NCI-H69 (cell line): ENCODE data around the gene FSHB.
"Not testable (repeated sequence)": the region's sequence is repeated elsewhere in the genome, so short reads cannot be mapped to it uniquely, and the experiment has no call there.

Experiments used
- DNase-seq: peaks from one replicate; lab custom pipeline; 2025; lab: John Stamatoyannopoulos, UW

The FSHB gene

DNA sequence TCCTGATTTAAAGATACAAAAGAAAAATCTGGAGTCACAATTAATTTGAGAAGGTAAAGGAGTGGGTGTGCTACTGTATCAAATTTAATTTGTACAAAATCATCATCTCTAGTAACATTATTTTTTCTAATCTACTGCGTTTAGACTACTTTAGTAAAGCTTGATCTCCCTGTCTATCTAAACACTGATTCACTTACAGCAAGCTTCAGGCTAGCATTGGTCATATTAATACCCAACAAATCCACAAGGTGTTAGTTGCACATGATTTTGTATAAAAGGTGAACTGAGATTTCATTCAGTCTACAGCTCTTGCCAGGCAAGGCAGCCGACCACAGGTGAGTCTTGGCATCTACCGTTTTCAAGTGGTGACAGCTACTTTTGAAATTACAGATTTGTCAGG is at the start of gene FSHB:
TSS of gene FSHB (plus strand) at position 301 of the 400 bp plus-strand sequence. CDS start 889 bp downstream, outside the sequence.
- no peak for DNase-seq

DNA sequence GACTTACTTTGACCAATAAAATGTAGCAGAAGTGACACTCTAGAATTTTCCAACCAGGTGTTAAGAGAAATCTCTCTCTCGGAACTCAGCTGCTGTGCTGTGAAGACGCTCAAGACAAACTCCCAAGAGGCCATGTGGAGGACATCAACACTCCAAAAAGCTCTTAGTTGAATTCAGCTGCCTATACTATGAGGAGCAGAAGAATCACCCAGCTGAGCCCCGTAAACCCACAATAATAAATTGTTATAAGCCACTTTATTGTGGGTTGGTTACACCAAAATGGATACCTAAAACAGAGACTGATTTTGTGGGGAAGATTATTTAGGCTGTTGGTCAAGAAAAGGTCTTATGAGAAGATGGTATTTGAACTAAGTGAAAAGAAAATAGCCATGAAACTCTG is 44.1 kb upstream of the FSHB start:
- no peak for DNase-seq

- no peak for DNase-seq
These were observed 38.2 kb upstream of the FSHB start for GRCh38 chr11:30192620-30193019.

- peak; percentile 66 for DNase-seq
These were observed 34.2 kb upstream of the FSHB start for GRCh38 chr11:30196400-30197206.

DNA sequence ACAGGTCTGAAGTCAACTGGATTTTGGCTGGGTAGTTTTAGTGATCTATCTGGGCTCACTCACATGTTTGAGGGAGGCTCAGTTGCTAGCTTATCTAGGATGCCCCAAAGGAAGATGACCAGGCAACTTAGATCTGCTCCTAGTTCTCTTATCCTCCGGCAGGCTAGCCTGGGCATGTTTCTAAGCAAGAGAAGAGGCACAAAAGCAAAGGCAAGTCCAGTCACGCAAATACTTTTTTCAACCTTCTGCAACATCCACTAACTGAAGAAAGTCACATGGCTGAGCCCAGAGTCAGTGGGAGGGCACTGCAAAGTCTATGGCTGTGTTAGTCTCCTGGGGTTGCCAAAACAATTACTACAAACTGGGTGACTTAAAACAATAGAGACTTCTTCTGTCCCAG is 32.9 kb upstream of the FSHB start:
- DNase-seq, result peak; percentile 16

DNA sequence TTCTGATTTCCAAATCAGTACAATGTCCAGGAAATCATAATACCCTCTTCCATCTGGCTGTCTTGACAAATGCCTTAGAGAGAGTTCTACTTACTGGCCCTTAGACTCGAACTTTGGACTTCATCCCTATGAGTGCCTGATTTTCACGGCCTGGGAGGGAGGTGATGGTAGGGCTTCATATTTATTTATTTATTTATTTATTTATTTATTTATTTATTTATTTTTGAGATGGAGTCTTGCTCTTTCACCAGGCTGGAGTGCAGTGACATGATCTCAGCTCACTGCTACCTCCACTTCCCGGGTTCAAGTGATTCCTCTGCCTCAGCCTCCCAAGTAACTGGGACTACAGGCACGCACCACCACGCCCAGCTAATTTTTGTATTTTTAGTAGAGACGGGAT is 27.8 kb upstream of the FSHB start:
- DNase-seq, result not testable (repeated sequence)

GRCh38 chr11:30203850-30204249 is 27.0 kb upstream of the FSHB start:
- no peak for DNase-seq

GRCh38 chr11:30206249-30206996 is 24.4 kb upstream of the FSHB start:
- no peak for DNase-seq

- peak; percentile 13 for DNase-seq
These were observed 20.5 kb upstream of the FSHB start for GRCh38 chr11:30210357-30210756.

DNA sequence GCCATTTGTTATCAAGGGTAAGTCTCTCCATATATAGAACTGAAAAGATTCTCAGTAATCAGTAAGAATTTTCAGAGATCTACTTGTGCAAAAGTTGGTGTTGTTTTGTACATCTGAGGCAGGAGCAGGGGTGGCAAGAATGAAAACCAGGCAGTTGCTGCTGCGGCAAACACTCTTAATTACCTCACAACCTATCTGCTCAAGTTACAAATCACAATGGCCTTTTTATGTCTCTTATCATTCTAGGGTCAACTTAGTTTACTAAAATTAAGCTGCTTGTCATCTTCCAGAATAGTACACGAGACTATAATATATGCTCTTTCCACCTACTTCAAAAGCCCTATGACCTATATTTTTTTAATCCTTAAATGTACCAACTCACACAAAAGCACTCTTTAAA is 14.3 kb upstream of the FSHB start:
- DNase-seq, result peak; percentile 13

DNA sequence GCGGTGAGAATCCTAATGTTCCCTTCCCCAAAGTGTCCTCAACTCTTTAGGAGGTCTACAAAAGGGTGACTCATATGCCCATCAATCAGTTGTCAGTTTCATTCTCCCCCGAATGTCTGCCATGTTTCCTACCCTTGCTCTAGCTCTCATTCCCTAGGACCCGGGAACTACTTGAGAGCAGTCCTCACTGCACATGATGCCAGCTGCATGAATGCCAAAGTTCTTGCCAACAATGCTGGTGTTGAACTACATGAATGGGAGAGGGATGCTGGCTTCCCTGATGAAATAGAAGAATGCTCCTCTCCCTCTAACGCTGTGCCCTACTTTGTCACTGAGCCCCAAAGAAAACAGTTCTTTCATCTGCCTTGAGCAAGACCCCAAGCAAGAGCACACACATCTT is 12.5 kb upstream of the FSHB start:
- DNase-seq, result no peak

GRCh38 chr11:30225642-30226041 is 5.2 kb upstream of the FSHB start:
- DNase-seq, result no peak

- no peak for DNase-seq
These were observed 2.4 kb upstream of the FSHB start for GRCh38 chr11:30228323-30228884.

GRCh38 chr11:30239025-30239424 is 8.2 kb downstream of the FSHB start:
- DNase-seq, result peak; percentile 92

DNA sequence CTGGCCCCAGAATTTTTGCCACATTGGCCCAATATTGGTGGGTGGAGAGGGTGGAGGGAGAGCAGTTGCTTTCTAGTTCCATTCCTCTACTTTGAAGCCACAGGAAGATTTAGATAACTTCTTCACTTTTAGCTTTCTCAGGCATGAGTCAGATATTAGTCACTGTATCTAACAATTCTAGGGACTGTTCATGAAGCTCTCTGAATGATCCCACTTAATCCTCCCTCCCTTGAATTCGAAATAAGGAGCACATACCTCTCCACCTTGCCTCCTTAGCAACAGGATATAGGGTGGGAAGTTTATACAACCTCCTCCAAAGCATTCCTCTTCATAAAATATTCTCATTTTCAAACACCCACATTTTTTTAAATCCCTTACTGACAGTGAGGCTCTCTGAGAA is 13.5 kb downstream of the FSHB start:
- no peak for DNase-seq

DNA sequence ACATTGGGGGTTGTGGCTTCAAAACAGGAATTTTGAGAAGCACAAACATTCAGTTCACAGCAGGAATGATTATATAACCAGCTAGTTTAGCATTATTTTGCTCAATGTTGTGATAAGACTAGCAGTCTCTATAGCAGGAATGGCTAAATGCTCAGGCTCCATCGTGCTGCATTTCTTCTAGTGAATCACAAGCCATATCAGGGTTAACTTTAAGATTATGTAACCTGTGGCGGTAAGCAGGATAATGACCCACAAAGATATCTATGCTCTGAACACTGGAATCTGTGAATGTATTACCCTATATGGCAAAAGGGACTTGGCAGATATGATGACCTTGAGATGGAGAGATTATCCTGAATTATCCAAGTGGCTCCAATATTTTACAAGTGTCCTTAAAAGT is 14.8 kb downstream of the FSHB start:
- DNase-seq, result no peak

DNA sequence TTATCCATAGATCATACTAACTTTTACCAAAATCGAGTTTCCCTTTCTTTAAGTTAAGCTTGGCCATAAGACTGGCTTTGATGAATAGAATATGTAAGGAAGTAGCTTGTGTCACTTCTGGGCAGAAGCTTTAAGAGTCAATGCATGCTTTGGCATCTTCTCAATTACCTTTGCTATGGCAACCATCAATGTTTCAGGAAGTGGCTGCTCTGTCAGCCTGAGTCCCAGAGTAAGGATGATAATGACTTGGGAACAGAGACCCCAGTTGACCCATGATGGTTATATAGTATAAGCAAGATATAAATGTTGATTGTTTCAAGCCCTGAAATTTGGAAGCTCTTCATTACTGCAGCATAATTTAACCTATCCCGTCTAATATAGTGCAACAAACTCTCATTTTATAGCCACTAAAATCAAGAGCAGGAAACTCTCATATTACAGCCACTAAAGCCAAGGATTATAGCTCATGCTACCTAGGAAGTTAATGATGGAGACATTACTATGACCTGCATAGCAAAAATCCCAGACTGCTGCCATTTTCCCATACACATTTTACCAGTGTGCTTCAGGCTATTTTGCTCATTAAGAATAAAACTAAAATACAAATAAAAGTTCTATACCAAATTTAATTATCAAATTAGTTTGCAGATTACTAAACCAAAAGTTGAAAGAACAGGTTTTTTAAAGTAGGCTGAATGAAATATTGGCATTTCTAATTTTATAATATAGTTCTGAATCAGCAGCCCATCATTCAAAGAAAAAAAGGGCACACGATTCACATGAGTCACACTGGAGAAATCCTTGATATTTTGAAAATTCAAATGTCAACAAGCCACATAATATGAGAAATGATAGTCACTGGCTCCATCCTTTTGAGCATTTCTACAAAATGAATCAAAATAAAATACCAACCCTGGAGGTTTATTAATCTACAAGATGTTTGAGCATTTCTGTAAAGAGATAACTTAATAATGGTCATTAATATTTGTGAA is 23.8 kb downstream of the FSHB start:
- DNase-seq, result peak; percentile 60

DNA sequence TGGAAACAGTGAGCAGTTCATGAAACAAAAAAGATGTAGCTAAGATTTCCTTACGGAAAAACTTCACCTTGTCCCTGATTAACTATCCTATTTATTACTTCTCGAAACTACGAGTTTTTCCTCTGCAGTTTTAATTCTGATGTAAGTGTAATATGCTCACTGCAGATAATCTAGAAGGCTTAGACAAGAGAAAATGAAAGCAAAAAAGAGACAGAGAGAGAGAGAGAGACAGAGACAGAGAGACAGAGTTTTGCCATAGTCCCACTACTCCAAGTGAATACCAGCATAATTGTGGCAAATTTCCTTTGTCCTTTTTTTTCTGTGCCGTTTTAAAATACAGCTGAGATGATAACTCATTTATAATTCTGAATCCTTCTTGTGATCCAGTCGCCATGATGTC is 24.8 kb downstream of the FSHB start:
- no peak for DNase-seq

GRCh38 chr11:30257058-30257457 is 26.2 kb downstream of the FSHB start:
- peak; percentile 36 for DNase-seq

GRCh38 chr11:30258679-30259078 is 27.9 kb downstream of the FSHB start:
- no peak for DNase-seq

GRCh38 chr11:30260813-30261212 is 30.0 kb downstream of the FSHB start:
- DNase-seq, result no peak

GRCh38 chr11:30261821-30262220 is 31.0 kb downstream of the FSHB start:
- no peak for DNase-seq
